ENCODE results near the gene UBL4B. TPM values are rescaled to one million over a fixed set of nuclear protein-coding genes. Genes with fewer than 3 reads are reported as not detected.
"Not testable (repeated sequence)": the region's sequence is repeated elsewhere in the genome, so short reads cannot be mapped to it uniquely, and the experiment has no call there.

UBL4B gene
- total RNA-seq, 4 donors from 2014 or later: not detected

GRCh38 chr1:110070282-110070669 is 42.0 kb upstream of the UBL4B start:
- Histone ChIP-seq H3K9me3 (no peaks in the 10 kb centered on the region), H3K4me1 (peaks cover 0 to 9% of the 10 kb centered on the region in 2 donors), H3K36me3 (no peaks in the 10 kb centered on the region), H3K4me3 (peak overlapping the region in 1 of 2 donors; percentile 22), H3K27ac (peak overlapping the region in 1 of 2 donors; percentile 52), H3K27me3 (peaks cover 29 to 45% of the 10 kb centered on the region in 2 donors)
- intact Hi-C loops (cut with DNase I; ENCODE audit: low total_unique reads): no loop called here
- no peak for DNase-seq
- TF ChIP-seq CTCF (IDR thresholded peaks at IDR 0.05) (no peak), POLR2A (IDR thresholded peaks at IDR 0.05) (no peak)

GRCh38 chr1:110070671-110071242 is 41.5 kb upstream of the UBL4B start, which contains the start of gene ALX3:
Gene ALX3 (minus strand): TSS chr1:110070672. CDS start chr1:110070612, 60 bp downstream.
- H3K4me3 ChIP-seq: peak within 1 kb of the TSS in 1 of 2 donors; percentile 22
- H3K27ac ChIP-seq: peak within 1 kb of the TSS in 1 of 2 donors; percentile 52
- H3K27me3 ChIP-seq: peaks cover 29 to 45% of the 10 kb centered on the region in 2 donors

GRCh38 chr1:110074166-110074565 is 38.1 kb upstream of the UBL4B start:
- no peak for DNase-seq
- H3K4me1 ChIP-seq: peaks cover 0 to 9% of the 10 kb centered on the region in 2 donors
- peaks cover 12 to 31% of the 10 kb centered on the region in 2 donors for H3K27me3 ChIP-seq

More at GRCh38 chr1:110070671-110071242, 41.5 kb upstream of the UBL4B start, which contains the start of gene ALX3:
- DNase-seq: no peak
- no peaks in the 10 kb centered on the region for H3K36me3 ChIP-seq
- H3K9me3 ChIP-seq: no peaks in the 10 kb centered on the region
- intact Hi-C loops (cut with DNase I; ENCODE audit: low total_unique reads): no loop called here
- H3K4me1 ChIP-seq: peaks cover 0 to 9% of the 10 kb centered on the region in 2 donors
- no peak for TF ChIP-seq CTCF (IDR thresholded peaks at IDR 0.05)
- TF ChIP-seq POLR2A (IDR thresholded peaks at IDR 0.05): no peak

GRCh38 chr1:110076789-110077500 is 35.3 kb upstream of the UBL4B start:
- H3K27ac ChIP-seq: no peak overlapping the region
- no peak overlapping the region for H3K4me3 ChIP-seq
- DNase-seq: no peak
- H3K36me3 ChIP-seq: no peaks in the 10 kb centered on the region
- intact Hi-C loops (cut with DNase I; ENCODE audit: low total_unique reads): no loop called here
- H3K27me3 ChIP-seq: peaks cover 0 to 8% of the 10 kb centered on the region in 2 donors
- H3K4me1 ChIP-seq: no peaks in the 10 kb centered on the region
- TF ChIP-seq POLR2A (IDR thresholded peaks at IDR 0.05): no peak
- no peaks in the 10 kb centered on the region for H3K9me3 ChIP-seq

More at GRCh38 chr1:110074166-110074565, 38.1 kb upstream of the UBL4B start:
- Histone ChIP-seq H3K36me3 (no peaks in the 10 kb centered on the region), H3K9me3 (no peaks in the 10 kb centered on the region), H3K4me3 (no peak overlapping the region), H3K27ac (no peak overlapping the region)
- intact Hi-C loops (cut with DNase I; ENCODE audit: low total_unique reads): no loop called here
- no peak for TF ChIP-seq POLR2A (IDR thresholded peaks at IDR 0.05)
- no peak for TF ChIP-seq CTCF (IDR thresholded peaks at IDR 0.05)

- H3K4me1 ChIP-seq; H3K9me3 ChIP-seq; intact Hi-C loops (cut with DNase I; ENCODE audit: low total_unique reads); H3K27ac ChIP-seq; H3K36me3 ChIP-seq; H3K27me3 ChIP-seq; H3K4me3 ChIP-seq; DNase-seq: not testable (repeated sequence)
Observed at GRCh38 chr1:110079995-110080394, 32.2 kb upstream of the UBL4B start.

- DNase-seq: no peak
- Histone ChIP-seq H3K27me3 (no peaks in the 10 kb centered on the region), H3K4me1 (no peaks in the 10 kb centered on the region), H3K36me3 (no peaks in the 10 kb centered on the region), H3K9me3 (no peaks in the 10 kb centered on the region), H3K4me3 (no peak overlapping the region), H3K27ac (no peak overlapping the region)
- TF ChIP-seq CTCF (IDR thresholded peaks at IDR 0.05): no peak
- no peak for TF ChIP-seq POLR2A (IDR thresholded peaks at IDR 0.05)
- intact Hi-C loops (cut with DNase I; ENCODE audit: low total_unique reads): no loop called here
Observed at GRCh38 chr1:110081061-110081460, 31.2 kb upstream of the UBL4B start.

Data from uterus (tissue), 4 donors.